OCI-LY3 (cell line): ENCODE measurements around the gene EXOC7.
A peak's percentile ranks its signal among the peaks of the same experiment; 100 is the strongest.

ENCODE experiments used
- H2AFZ ChIP-seq: fragments of 200-600, 300-600 bp; shearing (Covaris generic); 2 replicates; pipeline ENCODE4 v1.6.0; 2014; ENCODE audit warnings: antibody characterized with exemption, low read depth, low read length
- H3K27ac ChIP-seq: fragments of 200-600, 300-600 bp; sonication (generic); 2 replicates; pipeline ENCODE4 v1.5.1; 2014; ENCODE audit warnings: mild to moderate bottlenecking, low read length, moderate library complexity, mixed read lengths
- H3K27me3 ChIP-seq: fragments of 200-600, 300-600 bp; sonication (generic); 2 replicates; pipeline ENCODE4 v1.6.1; 2014; ENCODE audit warnings: low read depth, low read length, mixed read lengths
- H3K36me3 ChIP-seq: fragments of 200-600, 300-600 bp; sonication (generic); replicated peaks from 2 replicates; pipeline ENCODE3; 2014; ENCODE audit warnings: low read depth, low read length, mixed read lengths
- H3K4me1 ChIP-seq: fragments of 300-600, 200-600 bp; sonication (generic); 2 replicates; pipeline ENCODE4 v1.6.1; 2014; ENCODE audit warnings: low read length, mixed read lengths
- H3K4me2 ChIP-seq: fragments of 200-600, 300-600 bp; sonication (generic); 2 replicates; pipeline ENCODE4 v1.6.1; 2014; ENCODE audit warnings: low read length, mixed read lengths
- H3K4me3 ChIP-seq: fragments of 300-600, 200-600 bp; sonication (generic); 2 replicates; pipeline ENCODE4 v1.5.1; 2014; ENCODE audit warnings: antibody characterized with exemption, mild to moderate bottlenecking, low read length, moderate library complexity
- H3K79me2 ChIP-seq: fragments of 300-600, 200-600 bp; shearing (Covaris generic); 2 replicates; pipeline ENCODE4 v1.6.1; 2014; ENCODE audit warnings: mild to moderate bottlenecking, low read length, mixed read lengths
- H3K9ac ChIP-seq: fragments of 300-600, 200-600 bp; shearing (Covaris generic); 2 replicates; pipeline ENCODE4 v1.6.0; 2014; ENCODE audit warnings: mild to moderate bottlenecking, low read length, moderate library complexity
- H3K9me3 ChIP-seq: fragments of 200-600, 300-600 bp; shearing (Covaris generic); 2 replicates; pipeline ENCODE4 v1.6.1; 2014; ENCODE audit warnings: low read length, mixed read lengths; ENCODE audit not compliant: insufficient read depth
- H4K20me1 ChIP-seq: fragments of 200-600, 300-600 bp; sonication (generic); 2 replicates; pipeline ENCODE4 v1.6.1; 2016; ENCODE audit warnings: low read length, mixed read lengths; ENCODE audit not compliant: insufficient read depth
- EZH2phosphoT487 ChIP-seq: fragments of 200-600 bp; shearing (Covaris generic); IDR thresholded peaks from 2 replicates; pipeline ENCODE4 v1.6.1; 2018; ENCODE audit warnings: antibody characterized with exemption, mixed run types, low read depth
- TF ChIP-seq, protein P1 (sequence below): fragments of 200-600, 300-600 bp; sonication (generic); IDR thresholded peaks from 2 replicates; pipeline ENCODE4 v1.5.1; 2014; ENCODE audit warnings: antibody characterized with exemption, low read length, low read depth

Gene EXOC7

GRCh38 chr17:76124582-76125390 lies 21.2 kb upstream of the EXOC7 start:
- Histone ChIP-seq H2AFZ (no peak overlapping the region), H3K27me3 (no peaks in the 10 kb centered on the region), H3K4me3 (no peak overlapping the region), H3K4me2 (no peak overlapping the region), H3K4me1 (peaks cover 3% of the 10 kb centered on the region; the same call in 1 of the 2 replicates), H3K9ac (no peak overlapping the region), H3K79me2 (no peaks in the 10 kb centered on the region), H4K20me1 (no peaks in the 10 kb centered on the region), H3K36me3 (no peaks in the 10 kb centered on the region), H3K9me3 (no peaks in the 10 kb centered on the region), H3K27ac (no peak overlapping the region)
- no peak for TF ChIP-seq EZH2phosphoT487
- TF ChIP-seq, protein P1, sequence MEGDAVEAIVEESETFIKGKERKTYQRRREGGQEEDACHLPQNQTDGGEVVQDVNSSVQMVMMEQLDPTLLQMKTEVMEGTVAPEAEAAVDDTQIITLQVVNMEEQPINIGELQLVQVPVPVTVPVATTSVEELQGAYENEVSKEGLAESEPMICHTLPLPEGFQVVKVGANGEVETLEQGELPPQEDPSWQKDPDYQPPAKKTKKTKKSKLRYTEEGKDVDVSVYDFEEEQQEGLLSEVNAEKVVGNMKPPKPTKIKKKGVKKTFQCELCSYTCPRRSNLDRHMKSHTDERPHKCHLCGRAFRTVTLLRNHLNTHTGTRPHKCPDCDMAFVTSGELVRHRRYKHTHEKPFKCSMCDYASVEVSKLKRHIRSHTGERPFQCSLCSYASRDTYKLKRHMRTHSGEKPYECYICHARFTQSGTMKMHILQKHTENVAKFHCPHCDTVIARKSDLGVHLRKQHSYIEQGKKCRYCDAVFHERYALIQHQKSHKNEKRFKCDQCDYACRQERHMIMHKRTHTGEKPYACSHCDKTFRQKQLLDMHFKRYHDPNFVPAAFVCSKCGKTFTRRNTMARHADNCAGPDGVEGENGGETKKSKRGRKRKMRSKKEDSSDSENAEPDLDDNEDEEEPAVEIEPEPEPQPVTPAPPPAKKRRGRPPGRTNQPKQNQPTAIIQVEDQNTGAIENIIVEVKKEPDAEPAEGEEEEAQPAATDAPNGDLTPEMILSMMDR, result peak; percentile 24

DNA sequence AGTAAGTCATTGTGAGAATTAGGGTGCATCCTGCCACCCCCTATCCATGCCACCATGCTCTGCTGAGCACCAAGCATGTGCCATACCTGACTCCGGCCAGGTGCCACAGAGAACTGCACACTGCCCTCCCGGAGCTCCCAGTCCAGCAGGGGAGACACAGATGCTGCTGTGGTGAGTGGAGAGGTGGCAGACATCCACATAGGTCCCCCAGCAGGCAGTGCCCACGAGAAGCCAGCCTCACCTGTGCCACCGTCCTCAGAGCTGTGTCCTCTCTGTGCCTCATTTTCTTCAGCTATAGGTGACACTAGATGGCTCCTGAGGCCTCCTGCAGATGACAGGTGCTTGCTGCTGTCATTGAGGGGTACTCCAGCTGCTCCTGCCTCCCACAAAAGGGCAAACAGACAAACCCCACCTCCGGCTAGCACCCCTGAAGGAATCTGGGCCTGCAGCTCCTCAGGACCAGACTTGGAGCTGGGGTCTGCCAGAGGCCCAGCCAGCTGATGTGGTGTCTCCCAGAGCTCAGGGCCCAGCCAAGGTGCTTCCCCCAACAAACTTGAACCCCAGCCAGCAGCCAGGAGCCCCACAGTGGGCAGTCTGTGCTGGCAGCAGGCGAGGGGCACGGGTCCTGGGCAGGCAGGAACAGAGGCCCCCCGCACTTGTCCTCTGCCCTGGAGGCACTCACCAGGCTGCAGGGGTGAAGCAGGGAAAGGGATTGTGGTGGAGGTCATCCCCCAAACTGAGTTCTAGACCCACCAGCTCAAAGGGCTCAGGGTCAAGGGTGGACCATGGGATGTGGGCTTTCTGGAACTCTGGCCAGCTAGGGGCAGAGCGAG lies 20.4 kb upstream of the EXOC7 start:
- no peaks in the 10 kb centered on the region for H3K9me3 ChIP-seq
- H3K4me1 ChIP-seq, result peaks cover 3% of the 10 kb centered on the region; the same call in 1 of the 2 replicates
- H3K27me3 ChIP-seq, result no peaks in the 10 kb centered on the region
- H3K36me3 ChIP-seq, result no peaks in the 10 kb centered on the region
- H3K4me2 ChIP-seq, result no peak overlapping the region
- no peaks in the 10 kb centered on the region for H4K20me1 ChIP-seq
- no peak overlapping the region for H3K27ac ChIP-seq
- TF ChIP-seq EZH2phosphoT487, result no peak
- TF ChIP-seq, protein P1, result peak; percentile 48
- H3K4me3 ChIP-seq, result no peak overlapping the region
- no peak overlapping the region for H3K9ac ChIP-seq
- no peaks in the 10 kb centered on the region for H3K79me2 ChIP-seq
- H2AFZ ChIP-seq, result no peak overlapping the region

DNA sequence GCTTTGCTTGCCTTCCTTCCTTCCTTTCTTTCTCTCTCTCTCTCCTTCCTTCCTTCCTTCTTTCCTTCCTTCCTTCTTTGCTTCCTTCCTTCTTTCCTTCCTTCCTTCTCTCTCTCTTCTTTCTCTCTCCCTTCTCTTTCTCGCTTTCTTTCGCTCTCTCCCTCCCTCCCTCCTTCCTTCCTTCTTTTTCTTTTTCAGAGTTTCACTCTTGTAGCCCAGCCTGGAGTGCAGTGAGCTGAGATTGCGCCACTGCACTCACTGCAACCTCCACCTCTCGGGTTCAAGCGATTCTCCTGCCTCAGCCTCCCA lies 19.6 kb upstream of the EXOC7 start:
- TF ChIP-seq, protein P1, result no peak
- Histone ChIP-seq H3K79me2 (no peaks in the 10 kb centered on the region), H3K4me2 (no peak overlapping the region), H3K9ac (no peak overlapping the region), H3K4me1 (peaks cover 3% of the 10 kb centered on the region; the same call in 1 of the 2 replicates), H3K36me3 (no peaks in the 10 kb centered on the region), H4K20me1 (no peaks in the 10 kb centered on the region), H3K9me3 (no peaks in the 10 kb centered on the region), H3K27ac (no peak overlapping the region), H3K27me3 (no peaks in the 10 kb centered on the region), H2AFZ (no peak overlapping the region), H3K4me3 (no peak overlapping the region)
